ENCODE measurements around the gene TSHZ3.
A peak's percentile ranks its signal among the peaks of the same experiment; 100 is the strongest.

Gene TSHZ3

GRCh38 chr19:31331536-31331935 is 17.7 kb downstream of the TSHZ3 start:
- no peak for TF ChIP-seq CTCF (IDR thresholded peaks at IDR 0.05; ENCODE audit: insufficient read depth, low read depth, low read length, missing control alignments)
- DNase-seq (ENCODE audit: low read depth), result no peak
- no peak overlapping the region for H3K4me3 ChIP-seq (ENCODE audit: low read length)

GRCh38 chr19:31330761-31331160 is 18.5 kb downstream of the TSHZ3 start:
- peak; percentile 45 for DNase-seq (ENCODE audit: low read depth)
- TF ChIP-seq CTCF (IDR thresholded peaks at IDR 0.05; ENCODE audit: insufficient read depth, low read depth, low read length, missing control alignments), result no peak
- no peak overlapping the region for H3K4me3 ChIP-seq (ENCODE audit: low read length)

GRCh38 chr19:31330237-31330636 is 19.0 kb downstream of the TSHZ3 start:
- no peak for TF ChIP-seq CTCF (IDR thresholded peaks at IDR 0.05; ENCODE audit: insufficient read depth, low read depth, low read length, missing control alignments)
- H3K4me3 ChIP-seq (ENCODE audit: low read length), result no peak overlapping the region
- DNase-seq (ENCODE audit: low read depth), result no peak

GRCh38 chr19:31329819-31330218 is 19.4 kb downstream of the TSHZ3 start:
- no peak for DNase-seq (ENCODE audit: low read depth)
- no peak overlapping the region for H3K4me3 ChIP-seq (ENCODE audit: low read length)
- TF ChIP-seq CTCF (IDR thresholded peaks at IDR 0.05; ENCODE audit: insufficient read depth, low read depth, low read length, missing control alignments), result no peak

GRCh38 chr19:31328238-31328637 is 21.0 kb downstream of the TSHZ3 start:
- DNase-seq (ENCODE audit: low read depth), result no peak
- TF ChIP-seq CTCF (IDR thresholded peaks at IDR 0.05; ENCODE audit: insufficient read depth, low read depth, low read length, missing control alignments), result no peak
- no peak overlapping the region for H3K4me3 ChIP-seq (ENCODE audit: low read length)

GRCh38 chr19:31326329-31327028 is 22.8 kb downstream of the TSHZ3 start:
- no peak for DNase-seq (ENCODE audit: low read depth)
- no peak for TF ChIP-seq CTCF (IDR thresholded peaks at IDR 0.05; ENCODE audit: insufficient read depth, low read depth, low read length, missing control alignments)
- H3K4me3 ChIP-seq (ENCODE audit: low read length), result no peak overlapping the region

- H3K4me3 ChIP-seq (ENCODE audit: low read length), result no peak overlapping the region
- DNase-seq (ENCODE audit: low read depth), result no peak
- TF ChIP-seq CTCF (IDR thresholded peaks at IDR 0.05; ENCODE audit: insufficient read depth, low read depth, low read length, missing control alignments), result no peak
These were observed 23.9 kb downstream of the TSHZ3 start for GRCh38 chr19:31325342-31325741.

All from epithelial cell of esophagus (primary cell).